Skeletal muscle tissue (tissue), 4 donors: ENCODE measurements around the gene MCHR1. TPM values are rescaled to one million over a fixed set of nuclear protein-coding genes. Genes with fewer than 3 reads are reported as not detected.
"Not testable (repeated sequence)": the region's sequence is repeated elsewhere in the genome, so short reads cannot be mapped to it uniquely, and the experiment has no call there.

Experiments
- H3K27ac ChIP-seq: one replicate; pipeline ENCODE4 v1.7.0; 2013; ENCODE audit warnings: mild to moderate bottlenecking, low read depth, low read length, inconsistent platforms
- H3K27me3 ChIP-seq, 3 donors: one replicate each; pipeline ENCODE4 v1.7.0; 2013; ENCODE audit warnings: low read length in 3 of 3; ENCODE audit not compliant: control insufficient read depth in 3 of 3, insufficient read depth in 3 of 3
- H3K36me3 ChIP-seq, 3 donors: one replicate each; pipeline ENCODE4 v1.7.0; 2013; ENCODE audit warnings: low read length in 3 of 3; ENCODE audit not compliant: control insufficient read depth in 3 of 3, insufficient read depth in 3 of 3
- H3K4me1 ChIP-seq, 3 donors: one replicate each; pipeline ENCODE4 v1.7.0; 2013; ENCODE audit warnings: low read length in 3 of 3, mild to moderate bottlenecking in 3 of 3; ENCODE audit not compliant: control insufficient read depth in 3 of 3, insufficient read depth in 3 of 3
- H3K4me3 ChIP-seq, 3 donors: one replicate each; pipeline ENCODE4 v1.7.0; 2013; ENCODE audit warnings: low read length in 3 of 3
- H3K9ac ChIP-seq, 3 donors: one replicate each; pipeline ENCODE4 v1.7.0; 2013; ENCODE audit warnings: low read length in 3 of 3, mild to moderate bottlenecking in 3 of 3, moderate library complexity in 2 of 3, low read depth in 1 of 3
- H3K9me3 ChIP-seq, 3 donors: one replicate each; pipeline ENCODE4 v1.7.0; 2013; ENCODE audit warnings: low read length in 3 of 3; ENCODE audit not compliant: control insufficient read depth in 3 of 3
- total RNA-seq: library from RNA; depleted of rRNA; stranded (reverse); fragments of >200 nt; gene quantifications from one replicate; pipeline ENCODE4 v1.2.3, GENCODE V29; 2014
- donor health status: Osteomylitis.

The MCHR1 gene
- total RNA-seq, 1 donor from 2014 or later = 1.6 TPM

- Histone ChIP-seq H3K27me3 (no peaks in the 10 kb centered on the region), H3K4me1 (peaks cover under 1 to 11% (median 6%) of the 10 kb centered on the region in 3 donors), H3K36me3 (no peaks in the 10 kb centered on the region), H3K4me3 (no peak overlapping the region), H3K27ac (no peak overlapping the region), H3K9me3 (no peaks in the 10 kb centered on the region), H3K9ac (no peak overlapping the region)
Observed at GRCh38 chr22:40671796-40672360, 7.4 kb upstream of the MCHR1 start.

GRCh38 chr22:40673017-40673416 lies 6.3 kb upstream of the MCHR1 start:
- Histone ChIP-seq H3K4me1 (peaks cover 0 to 9% (median 6%) of the 10 kb centered on the region in 3 donors), H3K36me3 (no peaks in the 10 kb centered on the region), H3K9ac (no peak overlapping the region), H3K27ac (peak overlapping the region; percentile 57), H3K4me3 (no peak overlapping the region), H3K9me3 (no peaks in the 10 kb centered on the region), H3K27me3 (no peaks in the 10 kb centered on the region)

GRCh38 chr22:40674274-40674673 lies 5.0 kb upstream of the MCHR1 start:
- H3K36me3 ChIP-seq = no peaks in the 10 kb centered on the region
- no peak overlapping the region for H3K27ac ChIP-seq
- H3K9ac ChIP-seq = no peak overlapping the region
- H3K4me3 ChIP-seq = no peak overlapping the region
- peaks cover 6 to 7% (median 6%) of the 10 kb centered on the region in 3 donors for H3K27me3 ChIP-seq
- H3K4me1 ChIP-seq = peaks cover 8 to 14% (median 13%) of the 10 kb centered on the region in 3 donors
- no peaks in the 10 kb centered on the region for H3K9me3 ChIP-seq

GRCh38 chr22:40676166-40676565 lies 3.1 kb upstream of the MCHR1 start:
- not testable (repeated sequence) for H3K9me3 ChIP-seq

GRCh38 chr22:40676644-40677043 lies 2.6 kb upstream of the MCHR1 start:
- Histone ChIP-seq H3K27ac (no peak overlapping the region), H3K9me3 (no peaks in the 10 kb centered on the region), H3K4me3 (no peak overlapping the region), H3K27me3 (peaks cover 11 to 29% (median 27%) of the 10 kb centered on the region in 3 donors), H3K4me1 (peaks cover 15 to 27% (median 16%) of the 10 kb centered on the region in 3 donors), H3K9ac (no peak overlapping the region), H3K36me3 (no peaks in the 10 kb centered on the region)

More at GRCh38 chr22:40676166-40676565, 3.1 kb upstream of the MCHR1 start:
- H3K27ac ChIP-seq, H3K4me3 ChIP-seq, H3K36me3 ChIP-seq, H3K9ac ChIP-seq: not testable (repeated sequence)
- H3K27me3 ChIP-seq = peaks cover 11 to 26% (median 25%) of the 10 kb centered on the region in 3 donors
- H3K4me1 ChIP-seq = peaks cover 15 to 27% (median 16%) of the 10 kb centered on the region in 3 donors

GRCh38 chr22:40678493-40679248 lies 613 bp upstream of the MCHR1 start:
- H3K9me3 ChIP-seq = no peaks in the 10 kb centered on the region
- H3K4me1 ChIP-seq = peaks cover 15 to 25% (median 16%) of the 10 kb centered on the region in 3 donors
- peaks cover 11 to 29% (median 27%) of the 10 kb centered on the region in 3 donors for H3K27me3 ChIP-seq
- H3K36me3 ChIP-seq = no peaks in the 10 kb centered on the region
- no peak overlapping the region for H3K27ac ChIP-seq
- peak overlapping the region in 2 of 3 donors; percentile 21 to 57 for H3K9ac ChIP-seq
- H3K4me3 ChIP-seq = peak overlapping the region; percentile 52 to 60 (median 53)

- H3K4me3 ChIP-seq = peak overlapping the region in 1 of 3 donors; percentile 52
- peaks cover 15 to 23% (median 16%) of the 10 kb centered on the region in 3 donors for H3K4me1 ChIP-seq
- peaks cover 11 to 32% (median 27%) of the 10 kb centered on the region in 3 donors for H3K27me3 ChIP-seq
- H3K27ac ChIP-seq = peak overlapping the region; percentile 44
- no peaks in the 10 kb centered on the region for H3K36me3 ChIP-seq
- H3K9me3 ChIP-seq = no peaks in the 10 kb centered on the region
- peak overlapping the region in 2 of 3 donors; percentile 23 to 40 for H3K9ac ChIP-seq
Observed at GRCh38 chr22:40679964-40680818, 907 bp downstream of the MCHR1 start.

- Histone ChIP-seq H3K4me3 (no peak overlapping the region), H3K4me1 (peaks cover 15 to 23% (median 16%) of the 10 kb centered on the region in 3 donors), H3K27me3 (peaks cover 11 to 34% (median 27%) of the 10 kb centered on the region in 3 donors), H3K36me3 (no peaks in the 10 kb centered on the region), H3K9me3 (no peaks in the 10 kb centered on the region), H3K9ac (peak overlapping the region in 1 of 3 donors; percentile 40), H3K27ac (no peak overlapping the region)
Observed at GRCh38 chr22:40680819-40681183, 1.5 kb downstream of the MCHR1 start.

GRCh38 chr22:40681451-40681850 lies 2.2 kb downstream of the MCHR1 start:
- peaks cover 11 to 34% (median 27%) of the 10 kb centered on the region in 3 donors for H3K27me3 ChIP-seq
- H3K27ac ChIP-seq = no peak overlapping the region
- no peak overlapping the region for H3K4me3 ChIP-seq
- no peaks in the 10 kb centered on the region for H3K36me3 ChIP-seq
- H3K4me1 ChIP-seq = peaks cover 15 to 23% (median 16%) of the 10 kb centered on the region in 3 donors
- no peaks in the 10 kb centered on the region for H3K9me3 ChIP-seq
- H3K9ac ChIP-seq = no peak overlapping the region
